ENCODE data around the gene FOXA1. TPM values are rescaled to one million over a fixed set of nuclear protein-coding genes. Genes with fewer than 3 reads are reported as not detected.

Gene FOXA1
- total and polyA plus RNA-seq, 9 donors, result 0.12 to 2.9 (median 0.31) TPM; not detected in 6

DNA sequence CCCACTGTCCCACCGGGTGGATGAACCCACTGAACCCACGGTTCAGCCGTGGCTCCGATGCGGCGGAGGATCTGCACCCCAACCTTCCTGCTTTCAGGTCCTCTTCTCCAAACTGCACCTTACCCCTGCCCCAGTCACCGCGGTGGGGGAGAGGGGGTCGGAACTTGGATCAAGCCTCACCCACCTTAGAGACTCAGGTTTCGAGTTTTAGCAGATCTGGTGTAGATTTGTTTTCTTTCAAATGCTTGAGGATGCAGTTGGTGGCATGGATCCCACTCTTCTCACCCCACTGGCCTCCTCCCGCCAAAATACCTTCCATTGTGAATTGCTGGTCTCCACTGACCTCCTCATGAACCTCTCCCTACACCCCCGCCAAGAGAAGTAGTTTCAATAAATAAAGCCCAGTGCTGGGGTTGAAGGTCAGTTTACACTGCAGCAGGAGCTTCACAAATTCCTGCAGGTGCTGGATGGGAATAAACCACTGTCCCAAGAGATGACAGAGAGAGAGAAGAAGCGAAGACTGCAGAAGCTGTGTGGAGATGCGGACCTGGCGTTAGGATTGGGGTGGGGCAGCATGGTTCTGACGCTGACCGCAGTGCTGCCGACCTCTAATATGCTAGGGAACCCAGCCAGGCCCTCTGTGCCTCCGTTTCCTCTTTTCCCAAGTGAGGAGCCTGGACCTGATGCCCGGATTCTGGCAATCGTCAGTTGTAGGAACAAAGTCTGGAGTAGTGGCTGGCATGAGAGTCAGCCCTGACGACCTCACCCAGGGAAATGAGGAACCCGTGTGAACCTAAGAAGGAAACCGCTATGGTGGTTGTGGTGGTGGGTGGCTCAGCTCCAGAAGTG is 7.8 kb upstream of the FOXA1 start:
- intact Hi-C loops (cut with DNase I), result no loop called here
- no peaks in the 10 kb centered on the region for H3K27me3 ChIP-seq
- H3K4me3 ChIP-seq, result no peak overlapping the region
- no peaks in the 10 kb centered on the region for H3K4me1 ChIP-seq (ENCODE audit: insufficient read depth)
- no peak overlapping the region for H3K27ac ChIP-seq
- DNase-seq, result no peak
- 14 to 24% (median 23%) methylated on average over 24 of the region's 24 CpGs for WGBS, 3 donors
- TF ChIP-seq, protein P1, sequence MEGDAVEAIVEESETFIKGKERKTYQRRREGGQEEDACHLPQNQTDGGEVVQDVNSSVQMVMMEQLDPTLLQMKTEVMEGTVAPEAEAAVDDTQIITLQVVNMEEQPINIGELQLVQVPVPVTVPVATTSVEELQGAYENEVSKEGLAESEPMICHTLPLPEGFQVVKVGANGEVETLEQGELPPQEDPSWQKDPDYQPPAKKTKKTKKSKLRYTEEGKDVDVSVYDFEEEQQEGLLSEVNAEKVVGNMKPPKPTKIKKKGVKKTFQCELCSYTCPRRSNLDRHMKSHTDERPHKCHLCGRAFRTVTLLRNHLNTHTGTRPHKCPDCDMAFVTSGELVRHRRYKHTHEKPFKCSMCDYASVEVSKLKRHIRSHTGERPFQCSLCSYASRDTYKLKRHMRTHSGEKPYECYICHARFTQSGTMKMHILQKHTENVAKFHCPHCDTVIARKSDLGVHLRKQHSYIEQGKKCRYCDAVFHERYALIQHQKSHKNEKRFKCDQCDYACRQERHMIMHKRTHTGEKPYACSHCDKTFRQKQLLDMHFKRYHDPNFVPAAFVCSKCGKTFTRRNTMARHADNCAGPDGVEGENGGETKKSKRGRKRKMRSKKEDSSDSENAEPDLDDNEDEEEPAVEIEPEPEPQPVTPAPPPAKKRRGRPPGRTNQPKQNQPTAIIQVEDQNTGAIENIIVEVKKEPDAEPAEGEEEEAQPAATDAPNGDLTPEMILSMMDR (IDR thresholded peaks at IDR 0.05), result no peak
- TF ChIP-seq POLR2A (IDR thresholded peaks at IDR 0.05) (no peak), EP300 (IDR thresholded peaks at IDR 0.05) (no peak)
- H3K9me3 ChIP-seq, result no peaks in the 10 kb centered on the region
- no peaks in the 10 kb centered on the region for H3K36me3 ChIP-seq

DNA sequence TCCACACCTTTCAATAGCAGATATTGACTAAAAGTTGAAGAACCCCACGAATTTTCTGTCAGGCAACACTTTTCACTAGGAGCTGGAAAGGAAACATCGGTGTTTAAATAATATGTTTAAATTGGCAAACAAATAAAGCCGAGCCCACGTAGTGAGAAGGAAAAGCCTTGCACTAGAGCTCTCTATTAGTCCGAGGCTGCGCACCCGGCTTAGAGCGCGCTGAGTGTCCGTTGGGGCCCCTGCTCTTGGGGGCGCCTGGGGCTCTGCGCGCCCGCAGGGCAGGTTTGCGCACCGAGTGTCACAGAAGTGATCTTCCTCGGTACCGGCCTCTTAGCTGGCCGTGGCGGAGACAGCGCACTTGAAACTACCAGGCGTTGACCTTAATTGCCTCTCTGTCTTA is 6.8 kb upstream of the FOXA1 start:
- Histone ChIP-seq H3K36me3 (no peaks in the 10 kb centered on the region), H3K27ac (no peak overlapping the region), H3K9me3 (no peaks in the 10 kb centered on the region), H3K4me1 (ENCODE audit: insufficient read depth) (no peaks in the 10 kb centered on the region), H3K27me3 (no peaks in the 10 kb centered on the region), H3K4me3 (no peak overlapping the region)
- TF ChIP-seq EP300 (IDR thresholded peaks at IDR 0.05) (no peak), POLR2A (IDR thresholded peaks at IDR 0.05) (no peak)
- TF ChIP-seq, protein P1 (IDR thresholded peaks at IDR 0.05), result no peak
- 5 to 8% (median 7%) methylated on average over 22 of the region's 22 CpGs for WGBS, 3 donors
- intact Hi-C loops (cut with DNase I), result no loop called here
- no peak for DNase-seq

DNA sequence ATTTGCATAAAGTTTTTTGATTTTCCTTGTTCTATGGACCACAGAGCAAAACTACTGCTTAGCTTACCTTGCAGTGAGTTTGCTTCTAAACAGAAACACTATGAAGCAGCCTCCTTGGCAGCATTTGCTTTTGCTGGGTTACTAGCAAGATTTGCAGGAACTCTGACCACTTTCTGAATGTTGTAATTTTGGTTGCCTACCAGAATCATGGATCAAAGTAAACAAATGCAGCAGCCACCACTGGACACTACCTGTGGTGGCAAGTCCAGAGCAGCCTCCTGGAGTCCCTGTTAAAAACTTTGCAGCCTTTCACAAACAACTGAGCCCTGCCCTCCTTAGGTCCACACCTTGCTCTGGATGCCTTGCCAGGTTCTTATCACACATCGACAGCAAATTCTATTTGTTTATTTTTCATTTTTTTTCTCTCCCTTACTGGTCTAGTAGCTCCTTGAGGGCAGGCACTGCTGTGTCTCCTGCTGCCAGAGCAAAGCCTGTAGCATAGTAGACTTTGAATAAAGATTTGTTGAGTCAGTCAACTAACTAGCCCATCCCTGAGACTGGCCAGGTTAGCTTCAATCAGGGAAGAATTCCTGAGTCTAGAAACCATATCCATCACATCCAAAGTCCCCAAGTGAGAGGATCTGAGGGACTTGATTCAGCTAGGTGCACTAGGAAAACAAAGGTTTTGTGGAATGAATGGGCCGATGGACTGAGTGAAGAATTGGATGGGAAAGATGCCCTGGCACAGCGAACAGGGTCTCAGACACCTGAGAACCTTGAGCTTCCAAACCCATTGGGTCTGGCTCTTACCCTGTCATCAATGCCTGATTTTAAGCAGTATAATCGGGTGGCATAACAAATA is 6.1 kb upstream of the FOXA1 start:
- no peak overlapping the region for H3K4me3 ChIP-seq
- H3K36me3 ChIP-seq, result no peaks in the 10 kb centered on the region
- H3K27me3 ChIP-seq, result no peaks in the 10 kb centered on the region
- H3K4me1 ChIP-seq (ENCODE audit: insufficient read depth), result peaks cover 1% of the 10 kb centered on the region
- H3K9me3 ChIP-seq, result no peaks in the 10 kb centered on the region
- intact Hi-C loops (cut with DNase I), result no loop called here
- no peak for DNase-seq
- no peak for TF ChIP-seq POLR2A (IDR thresholded peaks at IDR 0.05)
- TF ChIP-seq, protein P1 (IDR thresholded peaks at IDR 0.05), result no peak
- no peak for TF ChIP-seq EP300 (IDR thresholded peaks at IDR 0.05)
- H3K27ac ChIP-seq, result no peak overlapping the region
- 33 to 50% (median 42%) methylated on average over 4 of the region's 4 CpGs for WGBS, 3 donors

DNA sequence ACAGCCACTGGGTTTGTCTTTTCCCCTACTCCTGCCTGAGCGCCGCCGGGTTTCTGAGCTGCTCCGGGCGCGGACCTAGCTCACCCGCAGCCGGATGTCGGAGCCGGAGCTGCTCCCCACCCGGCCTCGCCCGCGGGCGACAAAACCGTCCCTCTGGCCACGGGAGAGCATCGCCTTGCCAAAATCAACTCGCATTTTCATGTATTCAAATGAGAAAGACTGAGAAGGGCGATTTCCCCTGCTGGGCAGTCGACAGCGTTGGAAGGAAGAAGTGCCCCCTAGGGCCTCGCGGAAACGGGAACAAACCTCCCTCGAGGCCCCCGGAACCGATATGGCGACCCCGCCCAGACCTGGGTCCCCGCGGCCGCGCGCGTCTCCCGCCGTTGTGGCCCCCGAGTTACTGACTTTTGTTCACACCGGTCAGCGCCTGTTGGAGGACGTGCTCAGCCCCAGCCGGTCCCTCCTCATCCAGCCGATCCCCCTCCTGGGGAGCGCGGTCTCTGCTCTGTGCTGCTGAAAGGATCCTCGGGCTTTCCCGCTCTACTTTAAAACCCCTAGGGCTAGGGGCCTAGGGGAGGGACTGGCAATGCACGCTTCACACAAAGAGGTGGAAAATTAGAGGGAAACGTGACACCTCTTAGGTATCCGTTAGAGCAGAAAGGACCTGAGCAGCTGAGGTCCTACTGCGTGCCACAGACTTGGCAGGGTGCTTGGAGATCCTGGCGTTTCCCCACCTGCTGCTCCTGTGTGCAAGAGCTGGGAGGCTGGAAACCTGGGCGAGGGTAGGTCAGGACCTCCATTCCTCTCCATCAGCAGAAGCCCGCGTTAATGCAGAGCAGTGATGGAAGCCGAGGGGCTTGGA is 4.7 kb upstream of the FOXA1 start:
- 2 to 6% (median 4%) methylated on average over 57 of the region's 57 CpGs for WGBS, 3 donors
- TF ChIP-seq, protein P1 (IDR thresholded peaks at IDR 0.05), result no peak
- TF ChIP-seq POLR2A (IDR thresholded peaks at IDR 0.05), result no peak
- TF ChIP-seq EP300 (IDR thresholded peaks at IDR 0.05), result no peak
- Histone ChIP-seq H3K36me3 (no peaks in the 10 kb centered on the region), H3K9me3 (no peaks in the 10 kb centered on the region), H3K4me3 (no peak overlapping the region), H3K27me3 (no peaks in the 10 kb centered on the region), H3K4me1 (ENCODE audit: insufficient read depth) (peaks cover 5% of the 10 kb centered on the region), H3K27ac (no peak overlapping the region)
- no peak for DNase-seq
- intact Hi-C loops (cut with DNase I), result no loop called here
